Adipose tissue (tissue), 3 donors: ENCODE measurements around the gene HAPSTR1. TPM values are rescaled to one million over a fixed set of nuclear protein-coding genes. Genes with fewer than 3 reads are reported as not detected.

Experiments used
- H3K27ac ChIP-seq: one replicate; pipeline ENCODE4 v1.5.1; 2013; ENCODE audit warnings: low read depth, low read length
- WGBS, 3 donors: extraction: QIAGEN DNeasy Blood & Tissue Kit; methylation state at CpG; one replicate each; pipeline ENCODE4 v1.1.7; 2013; 5-methylcytosine and 5-hydroxymethylcytosine counted together
- polyA plus RNA-seq, 3 donors: library from polyadenylated mRNA; stranded (reverse); fragments of 200-250 nt; gene quantifications; one replicate each; pipeline ENCODE4 v1.2.3, GENCODE V29; 2013
- donor health status: healthy with polysubstance abuse.
- donor health status: Bipolar disorder and iron deficiency.
- donor health status: healthy.

Gene HAPSTR1
- polyA plus RNA-seq, 3 donors = 6.8 to 21.9 (median 18.3) TPM

- WGBS, 3 donors = 93 to 97% (median 95%) methylated on average over 5 of the region's 5 CpGs
- H3K27ac ChIP-seq = no peak overlapping the region
These were observed 42.9 kb downstream of the HAPSTR1 start for GRCh38 chr16:9134306-9134705.

- WGBS, 3 donors = 25 to 32% (median 26%) methylated on average over 5 of the region's 5 CpGs
- H3K27ac ChIP-seq = no peak overlapping the region
These were observed 43.3 kb downstream of the HAPSTR1 start for GRCh38 chr16:9134739-9135138.

GRCh38 chr16:9135797-9136196, 44.4 kb downstream of the HAPSTR1 start:
- H3K27ac ChIP-seq = no peak overlapping the region
- 27 to 65% (median 39%) methylated on average over 8 of the region's 8 CpGs for WGBS, 3 donors

GRCh38 chr16:9136596-9136995, 45.2 kb downstream of the HAPSTR1 start:
- WGBS, 3 donors = 85 to 90% (median 86%) methylated on average over 13 of the region's 13 CpGs

GRCh38 chr16:9138021-9138680, 46.7 kb downstream of the HAPSTR1 start:
- WGBS, 3 donors = 76 to 84% (median 83%) methylated on average over 14 of the region's 14 CpGs
- H3K27ac ChIP-seq = no peak overlapping the region

More at GRCh38 chr16:9136596-9136995, 45.2 kb downstream of the HAPSTR1 start:
- H3K27ac ChIP-seq = no peak overlapping the region

- H3K27ac ChIP-seq = no peak overlapping the region
- 12 to 14% (median 13%) methylated on average over 21 of the region's 21 CpGs for WGBS, 3 donors
These were observed 47.5 kb downstream of the HAPSTR1 start for GRCh38 chr16:9138731-9139501.

- H3K27ac ChIP-seq = no peak overlapping the region
- 90 to 93% (median 91%) methylated on average over 7 of the region's 7 CpGs for WGBS, 3 donors
These were observed 48.5 kb downstream of the HAPSTR1 start for GRCh38 chr16:9139965-9140364.

Other genes with a start within 250 kb of the HAPSTR1 start
- 100 to 1,000 TPM in 2 of 3 donors, 10 to 100 TPM in 1; 45.3 to 236 (median 125) TPM for gene CARHSP1, start 222.6 kb upstream of the HAPSTR1 start, polyA plus RNA-seq
- gene LITAFD, start 209.3 kb upstream of the HAPSTR1 start, polyA plus RNA-seq = not detected
- gene USP7, start 127.7 kb upstream of the HAPSTR1 start, polyA plus RNA-seq = 10 to 100 TPM; 18.6 to 30.5 (median 27.3) TPM